DMS153 (cell line): ENCODE results near the gene TKTL1.
"Not testable (repeated sequence)": the region's sequence is repeated elsewhere in the genome, so short reads cannot be mapped to it uniquely, and the experiment has no call there.

Source experiments
- DNase-seq: peaks from one replicate; lab custom pipeline; 2025; lab: John Stamatoyannopoulos, UW

The TKTL1 gene

GRCh38 chrX:154343620-154344019 lies 48.0 kb downstream of the TKTL1 start:
- not testable (repeated sequence) for DNase-seq

- DNase-seq = no peak
Measured at GRCh38 chrX:154348114-154348531, 52.5 kb downstream of the TKTL1 start.

- no peak for DNase-seq
Measured at GRCh38 chrX:154348646-154349358, 53.2 kb downstream of the TKTL1 start.

GRCh38 chrX:154349359-154349935 lies 53.9 kb downstream of the TKTL1 start:
- DNase-seq = no peak

- no peak for DNase-seq
Measured at GRCh38 chrX:154349979-154350378, 54.4 kb downstream of the TKTL1 start.

GRCh38 chrX:154350429-154351182 lies 55.0 kb downstream of the TKTL1 start:
- no peak for DNase-seq

- DNase-seq = no peak
Measured at GRCh38 chrX:154351183-154352011, 55.8 kb downstream of the TKTL1 start.

- no peak for DNase-seq
Measured at GRCh38 chrX:154352012-154352401, 56.4 kb downstream of the TKTL1 start.

- DNase-seq = no peak
Measured at GRCh38 chrX:154352466-154352865, 56.9 kb downstream of the TKTL1 start.

GRCh38 chrX:154353172-154353843 lies 57.7 kb downstream of the TKTL1 start:
- no peak for DNase-seq

- no peak for DNase-seq
Measured at GRCh38 chrX:154354013-154354412, 58.4 kb downstream of the TKTL1 start.

- DNase-seq = no peak
Measured at GRCh38 chrX:154354516-154354915, 58.9 kb downstream of the TKTL1 start.

GRCh38 chrX:154355094-154355775 lies 59.6 kb downstream of the TKTL1 start:
- no peak for DNase-seq

- no peak for DNase-seq
Measured at GRCh38 chrX:154355776-154356140, 60.2 kb downstream of the TKTL1 start.

- no peak for DNase-seq
Measured at GRCh38 chrX:154356596-154356995, 61.0 kb downstream of the TKTL1 start.

- no peak for DNase-seq
Measured at GRCh38 chrX:154357205-154357604, 61.6 kb downstream of the TKTL1 start.

- DNase-seq = no peak
Measured at GRCh38 chrX:154358011-154358410, 62.4 kb downstream of the TKTL1 start.

- no peak for DNase-seq
Measured at GRCh38 chrX:154358829-154359228, 63.2 kb downstream of the TKTL1 start.

GRCh38 chrX:154359362-154360154 lies 64.0 kb downstream of the TKTL1 start:
- DNase-seq = no peak

- DNase-seq = no peak
Measured at GRCh38 chrX:154360155-154360713, 64.6 kb downstream of the TKTL1 start.
